GM18907 (cell line): ENCODE data around the gene SMTNL2.
"Not testable (repeated sequence)": the region's sequence is repeated elsewhere in the genome, so short reads cannot be mapped to it uniquely, and the experiment has no call there.

Source experiments
- ATAC-seq: cut with Tn5 transposase; IDR thresholded peaks from one replicate; pipeline ENCODE4 v1.9.1; 2021; ENCODE audit warnings: mild to moderate bottlenecking, moderate library complexity; ENCODE audit not compliant: unreplicated experiment

SMTNL2 gene

DNA sequence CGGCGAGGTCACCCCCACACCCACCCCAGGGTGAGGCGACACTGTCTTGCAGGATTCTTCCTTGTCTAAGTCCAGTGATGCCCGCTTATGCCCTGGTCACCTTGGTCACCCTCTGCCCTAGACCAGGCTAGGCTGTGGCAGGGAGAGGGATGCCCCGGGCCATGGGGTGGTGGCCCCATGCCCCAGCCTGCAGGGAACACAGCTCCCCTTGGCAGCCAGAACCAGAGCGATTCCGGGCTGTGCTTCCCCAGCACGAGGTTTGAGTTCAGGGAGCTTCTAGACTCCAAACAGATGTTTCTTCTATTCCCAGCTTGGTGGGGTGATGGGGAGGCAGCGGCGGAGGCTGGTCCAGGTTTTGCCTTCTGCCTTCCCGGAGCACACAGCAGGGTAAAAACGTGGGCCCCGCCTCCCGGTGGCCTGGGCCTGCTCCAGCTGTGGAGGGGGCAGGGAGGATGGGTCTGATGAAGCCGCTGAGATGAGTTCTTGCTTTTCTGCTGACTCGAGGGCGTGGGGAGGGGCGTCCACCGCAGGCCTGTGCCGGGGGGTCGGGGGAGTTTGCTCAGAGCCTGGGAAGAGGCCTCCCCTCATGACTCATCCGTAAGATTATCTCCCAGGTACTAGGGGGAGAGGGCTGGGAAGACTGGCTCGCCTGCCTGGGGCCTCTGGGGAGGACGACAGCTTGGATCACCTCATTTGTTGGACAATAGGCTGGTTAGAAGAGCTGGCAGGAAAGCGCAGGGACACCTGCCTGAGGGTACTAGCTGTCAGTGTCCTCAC is 15.4 kb downstream of the SMTNL2 start:
- ATAC-seq = no peak

DNA sequence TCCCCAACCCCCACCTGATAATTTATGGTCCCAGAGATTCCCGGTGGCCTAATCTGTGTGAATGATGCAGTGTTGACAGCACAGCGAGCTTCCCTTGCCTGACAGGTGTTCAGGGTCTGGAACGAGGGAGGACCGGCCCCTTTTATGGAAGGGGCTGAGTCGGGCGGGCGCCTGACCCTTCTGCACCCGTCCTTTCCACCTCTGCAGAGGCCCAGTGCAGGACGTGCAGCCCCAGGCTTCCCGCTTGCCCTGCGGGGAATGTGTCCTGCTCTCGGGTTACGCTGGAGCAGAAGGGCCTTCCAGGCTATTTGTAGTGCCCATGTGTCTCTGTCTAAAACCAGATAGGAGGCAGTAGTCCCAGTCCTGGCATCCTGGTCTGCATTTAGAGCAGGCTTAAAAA is 16.2 kb downstream of the SMTNL2 start:
- ATAC-seq = no peak

DNA sequence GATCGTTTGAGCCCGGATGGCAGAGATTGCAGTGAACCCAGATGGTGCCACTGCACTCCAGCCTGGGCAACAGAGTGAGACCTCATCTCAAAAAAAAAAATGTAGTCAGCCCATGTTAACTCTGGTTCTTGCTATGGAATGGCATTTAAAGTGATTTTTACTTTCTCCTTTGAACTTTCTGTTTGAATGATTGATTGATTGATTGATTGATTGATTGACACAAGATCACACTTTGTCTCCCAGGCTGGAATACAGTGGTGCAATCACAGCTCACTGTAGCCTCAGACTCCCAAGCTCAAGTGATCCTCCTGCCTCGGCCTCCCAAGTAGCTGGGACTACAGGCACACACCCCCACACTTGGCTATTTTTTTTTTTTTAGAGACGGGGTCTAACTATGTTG is 17.0 kb downstream of the SMTNL2 start:
- no peak for ATAC-seq

DNA sequence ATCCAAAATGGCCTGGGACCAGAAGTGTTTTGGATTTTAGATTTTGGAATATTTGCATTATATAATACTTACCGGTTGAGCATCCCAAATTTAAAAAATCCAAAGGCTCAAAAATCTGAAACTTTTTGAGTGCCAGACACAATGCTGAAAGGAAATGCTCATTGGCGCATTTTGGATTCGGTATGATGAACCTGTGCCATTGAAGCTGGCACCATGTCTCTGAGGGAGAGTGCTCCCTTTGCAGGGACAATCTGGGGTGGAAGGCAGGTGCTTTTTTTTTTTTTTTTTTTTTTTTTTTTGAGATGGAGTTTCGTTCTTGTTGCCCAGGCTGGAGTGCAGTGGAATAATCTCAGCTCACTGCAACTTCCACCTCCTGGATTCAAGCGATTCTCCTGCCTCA is 17.7 kb downstream of the SMTNL2 start:
- no peak for ATAC-seq

DNA sequence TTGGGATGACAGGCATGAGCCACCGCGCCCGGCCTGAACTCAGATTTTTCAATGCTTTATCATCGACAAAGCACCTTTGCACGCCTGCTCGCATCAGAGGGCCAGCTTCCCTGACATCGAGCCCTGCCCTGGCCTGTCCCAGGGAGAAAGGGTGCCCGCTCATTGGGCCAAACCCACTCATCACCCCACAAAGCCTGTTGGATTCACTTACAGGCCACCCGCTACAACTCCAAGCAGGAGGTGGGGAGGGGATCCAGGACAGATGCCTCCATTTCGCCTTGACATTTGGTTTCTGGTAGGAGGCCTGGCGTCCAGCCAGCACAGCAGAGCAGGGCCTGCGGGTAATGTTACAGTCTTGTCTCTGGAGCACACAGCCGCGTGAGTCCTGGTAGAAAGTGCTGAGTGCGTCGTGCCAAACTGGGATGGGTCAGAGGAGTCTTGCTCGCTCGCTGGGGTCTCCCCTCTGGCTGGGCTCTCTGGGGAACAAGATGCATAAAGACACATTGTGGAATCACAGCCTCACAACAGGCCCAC is 19.8 kb downstream of the SMTNL2 start:
- ATAC-seq = no peak

DNA sequence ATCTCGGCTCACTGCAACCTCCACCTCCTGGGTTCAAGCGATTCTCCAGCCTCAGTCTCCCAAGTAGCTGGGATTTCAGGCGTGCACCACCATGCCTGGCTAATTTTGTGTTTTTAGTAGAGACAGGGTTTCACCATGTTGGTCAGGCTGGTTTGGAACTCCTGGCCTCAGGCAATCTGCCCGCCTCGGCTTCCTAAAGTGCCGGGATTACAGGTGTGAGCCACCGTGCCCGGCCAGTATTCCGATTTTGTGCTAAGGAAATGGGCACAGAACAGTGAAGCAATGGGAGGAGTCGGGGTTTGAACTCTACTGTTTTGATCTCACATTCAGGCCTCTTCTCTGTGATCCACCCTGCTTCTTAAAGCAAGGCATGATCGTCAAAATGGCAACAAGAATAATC is 20.4 kb downstream of the SMTNL2 start:
- ATAC-seq = not testable (repeated sequence)

DNA sequence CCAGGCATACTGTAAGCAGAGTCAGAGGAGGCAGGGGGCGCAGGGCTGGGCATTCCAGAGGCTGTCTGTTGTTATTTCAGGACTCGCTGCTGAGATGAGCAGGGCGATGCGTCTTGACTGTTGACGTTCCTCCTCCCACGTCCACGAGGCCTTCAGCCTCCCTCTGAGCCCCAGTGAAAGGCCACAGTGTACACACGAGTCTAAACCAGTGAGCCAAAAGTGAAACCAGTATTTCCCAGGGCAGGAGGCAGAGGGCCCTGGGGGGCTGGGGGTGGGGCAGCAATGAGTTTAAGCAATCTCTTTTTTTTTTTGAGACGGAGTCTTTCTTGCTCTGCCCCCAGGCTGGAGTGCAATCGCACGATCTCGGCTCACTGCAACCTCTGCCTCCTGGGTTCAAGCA is 21.5 kb downstream of the SMTNL2 start:
- no peak for ATAC-seq

DNA sequence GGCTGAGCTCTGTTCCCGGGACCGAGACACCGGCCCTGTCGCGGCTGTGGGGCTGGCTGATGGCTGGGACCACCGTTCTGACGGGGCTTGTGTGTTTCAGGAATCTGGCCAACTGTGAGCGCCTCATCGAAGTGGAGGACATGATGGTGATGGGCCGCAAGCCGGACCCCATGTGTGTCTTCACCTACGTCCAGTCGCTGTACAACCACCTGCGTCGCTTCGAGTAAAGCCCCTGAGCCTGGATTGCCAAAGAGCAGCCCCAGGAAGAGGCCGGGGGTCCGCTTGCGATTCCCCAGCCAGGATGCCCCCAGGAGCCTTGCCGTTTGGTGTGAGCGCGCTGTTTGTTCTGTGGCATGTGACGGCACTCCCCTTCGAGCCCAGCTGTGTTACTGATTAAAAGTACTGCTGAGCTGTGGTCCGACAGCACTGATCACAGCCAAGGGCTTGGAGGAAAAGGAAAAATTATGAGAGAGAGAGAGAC is 23.0 kb downstream of the SMTNL2 start:
- ATAC-seq = no peak

DNA sequence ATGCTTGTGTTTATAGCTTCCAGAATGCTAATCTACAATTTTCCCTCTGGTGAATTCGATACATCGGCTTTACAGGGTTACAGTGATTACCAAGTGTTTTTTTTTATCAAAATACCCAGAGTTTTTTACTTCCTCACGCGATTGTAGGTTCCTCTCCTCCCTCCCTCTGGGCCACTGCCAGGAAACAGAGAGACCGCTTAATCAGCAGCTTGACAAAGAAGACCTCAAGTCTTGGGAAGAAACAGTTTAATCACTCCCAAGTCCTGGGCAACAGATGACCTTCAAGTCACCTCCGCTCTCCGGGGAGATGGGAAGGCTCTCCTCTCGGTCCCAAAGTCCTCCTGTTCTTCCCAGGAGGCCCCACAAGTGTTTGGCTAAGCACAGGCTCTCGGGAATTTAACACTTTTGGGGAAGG is 23.5 kb downstream of the SMTNL2 start:
- no peak for ATAC-seq

DNA sequence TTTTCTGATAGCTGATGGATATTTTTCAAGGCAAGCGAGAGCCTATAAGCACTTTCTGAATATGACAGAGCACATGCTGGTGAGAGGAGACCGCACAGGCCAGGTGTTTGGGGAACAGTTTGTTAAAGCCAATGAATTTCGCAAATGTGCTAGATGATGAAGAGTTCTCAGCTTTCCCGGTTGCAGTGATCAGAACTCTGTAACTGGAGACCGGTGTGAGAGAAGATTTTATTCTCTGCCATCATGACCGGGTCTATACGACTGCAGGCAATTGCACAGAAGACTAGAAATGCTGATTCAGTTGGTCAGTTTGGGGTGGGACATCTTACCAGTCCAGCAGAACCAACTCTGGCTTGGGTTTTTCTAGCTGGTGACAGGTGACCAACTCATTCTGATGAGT is 25.4 kb downstream of the SMTNL2 start:
- ATAC-seq = no peak

DNA sequence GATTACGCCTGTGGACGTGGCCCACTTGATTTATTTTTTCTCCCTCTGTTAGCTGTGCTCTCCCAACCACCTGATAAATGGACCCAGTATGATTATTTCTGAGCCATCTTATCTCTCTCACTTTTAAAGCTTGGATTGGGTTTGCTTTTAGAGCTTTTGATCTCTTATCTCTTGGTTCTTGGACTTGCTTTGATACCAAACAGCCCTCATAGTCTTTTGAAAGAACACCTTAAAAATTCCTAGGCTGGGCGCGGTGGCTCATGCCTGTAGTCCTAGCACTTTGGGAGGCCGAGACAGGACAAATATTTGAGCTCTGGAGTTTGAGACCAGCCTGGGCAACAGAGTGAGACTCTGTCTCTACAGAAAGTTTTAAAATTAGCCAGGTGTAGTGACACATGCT is 25.8 kb downstream of the SMTNL2 start:
- no peak for ATAC-seq

DNA sequence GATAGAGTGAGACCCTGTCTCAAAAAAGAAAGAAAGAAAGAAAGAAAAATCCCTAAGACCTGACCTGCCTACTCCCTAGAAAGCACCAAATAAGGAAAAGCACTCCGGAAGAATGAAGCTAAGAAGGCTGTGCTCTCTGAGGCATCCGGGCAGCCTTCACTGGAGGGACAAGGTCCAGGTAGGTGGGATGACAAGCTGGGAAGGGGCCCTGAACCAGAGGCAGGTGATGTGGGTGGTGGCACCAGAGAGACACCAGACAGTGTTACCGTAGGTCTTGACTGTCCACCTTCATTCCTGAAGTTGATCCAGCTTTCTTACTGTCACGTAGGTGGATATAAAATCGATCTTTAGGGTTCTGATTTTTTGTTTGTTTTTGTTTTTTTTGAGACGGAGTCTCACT is 26.3 kb downstream of the SMTNL2 start:
- no peak for ATAC-seq

DNA sequence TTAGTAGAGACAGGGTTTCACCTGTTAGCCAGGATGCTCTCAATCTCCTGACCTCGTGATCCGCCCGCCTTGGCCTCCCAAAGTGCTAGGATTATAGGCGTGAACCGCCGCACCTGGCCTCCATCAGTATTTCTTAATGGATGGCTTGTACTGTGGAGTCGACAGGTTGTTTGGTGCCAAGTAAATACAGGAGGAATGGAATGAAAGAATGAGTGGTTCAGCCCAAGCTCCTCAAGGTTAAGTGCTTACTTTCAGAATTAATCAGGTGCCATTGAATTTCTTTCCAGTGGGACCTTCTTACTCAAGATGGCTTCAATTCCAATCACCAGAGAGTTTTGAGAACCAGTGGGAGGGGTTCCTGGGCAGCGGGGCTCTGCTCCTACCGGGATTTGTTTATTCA is 32.1 kb downstream of the SMTNL2 start:
- ATAC-seq = no peak

DNA sequence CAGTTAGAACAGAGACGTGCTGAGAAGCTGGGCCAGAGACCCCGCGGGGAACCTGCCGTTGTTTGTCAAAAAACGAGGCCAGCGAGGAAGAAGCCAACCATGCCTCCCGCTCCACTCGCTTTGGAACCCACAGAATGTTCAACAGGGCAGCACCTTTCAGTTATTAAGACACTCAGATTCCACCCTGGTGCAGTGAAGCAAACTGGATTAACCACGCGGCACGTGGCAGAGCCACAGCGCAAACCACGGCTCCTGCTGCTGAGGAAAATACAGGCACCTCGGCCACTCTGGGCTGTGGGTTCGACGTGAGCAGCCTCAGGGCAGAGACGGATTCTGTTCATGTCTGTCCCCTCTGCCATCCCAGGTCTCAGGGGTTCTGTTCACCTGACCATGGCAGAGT is 32.8 kb downstream of the SMTNL2 start:
- no peak for ATAC-seq

DNA sequence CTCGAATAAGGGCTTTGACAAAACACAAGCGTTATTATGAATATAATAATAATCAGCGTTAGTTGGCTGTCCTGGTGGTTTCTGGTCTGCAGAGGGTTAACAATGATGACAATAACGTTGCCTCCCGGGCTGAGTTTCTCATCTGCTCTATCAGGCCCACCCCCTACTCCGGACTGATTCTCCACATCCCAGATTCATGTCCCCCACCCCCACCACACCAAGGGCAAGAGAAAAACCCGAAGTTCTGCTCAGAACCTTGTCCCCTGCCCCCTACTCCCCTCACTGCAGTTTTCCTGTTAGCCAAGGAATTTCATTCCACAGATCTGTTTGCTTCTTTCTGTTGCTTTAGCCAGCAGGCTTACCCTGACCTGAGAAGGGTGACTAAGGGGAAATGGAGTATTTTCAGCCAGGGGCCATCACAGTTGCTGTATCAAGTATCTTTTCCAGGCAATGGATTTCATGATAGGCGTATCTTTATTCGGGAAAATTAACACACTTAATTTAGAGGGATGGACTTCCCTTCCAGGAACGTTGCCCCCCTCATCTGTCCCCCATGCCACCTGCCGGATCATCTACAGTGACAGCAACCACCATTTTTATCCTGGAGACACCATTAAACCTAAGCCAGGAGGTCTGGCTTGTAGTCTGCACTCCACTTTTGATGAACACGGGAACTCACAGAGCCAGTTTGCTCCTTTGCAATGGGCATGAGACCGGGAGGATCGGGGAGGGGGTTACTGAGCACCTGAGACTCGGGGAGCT is 33.4 kb downstream of the SMTNL2 start:
- ATAC-seq = no peak

DNA sequence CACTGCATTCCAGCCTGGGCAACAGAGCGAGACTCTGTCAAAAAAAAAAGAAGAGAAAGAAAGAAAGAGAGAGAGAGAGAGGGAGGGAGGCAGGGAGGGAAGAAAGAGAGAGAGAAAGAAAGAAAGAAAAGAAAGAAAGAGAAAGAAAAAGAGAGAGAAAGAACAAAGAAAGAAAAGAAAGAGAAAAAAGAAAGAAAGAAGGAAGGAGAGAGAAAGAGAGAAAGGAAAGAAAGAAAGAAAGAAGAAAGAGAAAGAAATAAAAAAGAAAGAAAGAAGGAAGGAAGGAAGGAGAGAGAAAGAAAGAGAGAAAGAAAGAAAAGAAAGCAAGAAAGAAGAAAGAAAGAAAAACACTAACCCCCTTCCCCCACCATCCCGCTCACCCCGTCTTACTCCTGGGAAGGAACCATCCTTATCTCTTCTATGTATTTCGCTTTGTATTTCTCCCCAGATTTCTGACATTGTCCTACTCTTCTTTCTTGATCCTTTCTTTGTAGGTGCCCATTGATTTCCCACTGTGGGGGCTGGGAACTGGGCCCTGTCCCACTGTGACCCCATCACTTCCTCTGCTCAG is 36.3 kb downstream of the SMTNL2 start:
- no peak for ATAC-seq

DNA sequence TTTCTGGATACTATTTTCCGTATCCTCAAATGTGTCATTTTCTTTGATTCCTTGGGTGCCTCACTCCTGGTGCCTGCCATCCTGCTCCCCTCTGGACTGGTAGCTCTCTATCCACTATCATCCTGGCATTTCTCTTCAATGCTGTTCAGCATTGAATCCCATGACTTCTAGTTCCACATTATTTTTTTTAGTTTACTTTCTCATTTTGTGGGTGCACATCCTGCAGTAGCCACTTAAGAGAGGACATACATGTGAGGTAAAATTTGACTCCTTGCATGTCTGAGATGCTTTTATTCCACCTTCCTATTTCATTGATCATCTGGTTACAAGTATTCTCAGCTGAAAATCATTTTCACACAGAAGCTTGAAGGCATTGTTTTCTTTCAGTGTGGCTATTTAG is 38.0 kb downstream of the SMTNL2 start:
- no peak for ATAC-seq

DNA sequence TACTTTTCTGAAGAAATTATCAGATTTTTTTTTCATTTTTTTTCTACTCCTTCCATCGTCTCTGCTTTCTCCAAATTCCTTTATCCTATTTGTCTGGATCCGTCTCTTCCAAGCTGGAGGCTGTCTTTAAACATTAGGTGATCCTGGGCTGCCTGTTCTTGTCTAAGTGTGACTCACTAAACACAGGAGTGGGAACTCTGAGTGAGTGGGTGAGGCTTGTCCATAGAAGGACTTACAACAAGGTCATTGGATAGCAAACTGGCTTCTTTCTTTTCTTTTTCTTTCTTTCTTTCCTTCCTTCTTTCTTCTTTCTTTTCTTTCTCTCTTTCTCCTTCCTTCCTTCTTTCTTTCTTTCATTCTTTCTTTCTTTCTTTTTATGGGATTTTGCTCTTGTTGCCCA is 38.9 kb downstream of the SMTNL2 start:
- no peak for ATAC-seq

DNA sequence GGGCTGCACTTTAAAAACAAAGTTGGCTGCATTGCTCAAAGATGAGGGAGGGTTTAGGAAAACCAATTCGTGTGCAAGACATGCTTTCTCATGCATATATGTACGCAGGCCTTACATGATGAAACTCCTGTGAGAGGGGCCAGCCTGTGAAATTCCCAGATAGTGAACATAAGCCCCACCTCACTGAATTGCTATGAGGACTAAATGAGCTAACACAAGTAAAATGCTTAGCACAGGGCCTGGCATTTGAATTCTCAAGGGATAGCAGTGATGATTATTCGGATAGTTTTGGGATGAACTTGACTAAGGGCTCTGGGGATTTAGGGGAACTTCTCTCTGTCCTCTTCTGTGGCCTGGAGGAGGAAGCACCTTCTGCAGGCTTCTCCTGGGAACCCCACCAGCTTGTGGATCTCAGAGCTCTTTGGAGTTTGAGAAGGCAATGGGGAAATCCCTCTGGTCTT is 40.2 kb downstream of the SMTNL2 start:
- not testable (repeated sequence) for ATAC-seq

DNA sequence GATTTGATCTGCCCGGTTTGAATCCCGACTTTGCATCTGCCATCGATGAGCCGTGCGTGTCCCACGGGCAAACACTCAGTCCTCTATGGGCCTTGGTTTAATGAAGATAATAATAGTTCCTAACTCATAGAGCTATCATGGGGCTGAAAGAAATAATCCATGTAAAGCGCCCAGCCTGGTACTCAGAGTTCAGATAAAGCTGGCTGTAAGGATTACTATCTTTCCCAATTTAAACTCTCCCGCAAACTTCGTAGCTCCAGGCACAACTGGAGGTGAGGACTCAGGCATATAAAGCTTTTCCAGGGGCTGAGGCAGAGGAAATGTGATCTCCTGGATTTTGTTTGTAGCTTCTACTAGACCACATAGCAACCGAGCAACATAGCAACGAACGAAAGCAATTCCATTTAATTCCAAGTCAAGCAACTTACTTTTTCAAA is 40.9 kb downstream of the SMTNL2 start:
- no peak for ATAC-seq

DNA sequence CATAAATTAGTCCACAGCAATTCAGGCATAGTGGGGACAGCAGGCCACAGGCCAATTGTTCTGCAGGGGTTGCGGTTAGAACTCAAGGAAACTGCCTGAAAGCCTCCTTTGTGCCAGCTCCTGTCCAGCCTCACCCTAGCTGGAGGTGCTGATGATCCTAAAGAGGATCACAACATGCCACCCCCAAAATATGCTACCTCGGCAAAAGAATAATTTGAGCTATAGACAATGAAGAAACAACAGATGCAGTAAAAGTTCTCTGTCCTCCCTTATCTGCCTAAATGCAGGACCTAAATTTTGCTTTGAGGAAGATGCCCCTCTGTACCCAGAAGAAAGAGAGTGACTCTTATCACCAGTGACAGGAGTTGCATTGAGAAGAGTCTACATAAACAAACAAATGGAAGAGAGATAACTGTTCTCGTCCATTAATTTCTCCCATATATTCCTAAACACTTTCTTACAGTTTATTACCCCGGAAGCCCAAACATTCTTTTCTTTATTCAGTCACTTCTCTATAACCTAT is 42.5 kb downstream of the SMTNL2 start:
- no peak for ATAC-seq
